GM12875 (cell line): ENCODE data around the gene SRSF10.

Source experiments
- H3K4me3 ChIP-seq: one replicate; pipeline ENCODE4 v1.5.1; 2011; ENCODE audit warnings: low read depth, low read length, control low read depth
- TF ChIP-seq, protein P1 (sequence below): IDR thresholded peaks from 2 replicates; pipeline ENCODE4 v1.5.1; 2011; ENCODE audit warnings: low read depth, mild to moderate bottlenecking, control low read depth, inconsistent platforms, low read length, moderate library complexity, borderline replicate concordance; ENCODE audit not compliant: insufficient read depth

SRSF10 gene

GRCh38 chr1:23963617-23964234 lies 16.4 kb downstream of the SRSF10 start:
- H3K4me3 ChIP-seq = no peak overlapping the region
- TF ChIP-seq, protein P1, sequence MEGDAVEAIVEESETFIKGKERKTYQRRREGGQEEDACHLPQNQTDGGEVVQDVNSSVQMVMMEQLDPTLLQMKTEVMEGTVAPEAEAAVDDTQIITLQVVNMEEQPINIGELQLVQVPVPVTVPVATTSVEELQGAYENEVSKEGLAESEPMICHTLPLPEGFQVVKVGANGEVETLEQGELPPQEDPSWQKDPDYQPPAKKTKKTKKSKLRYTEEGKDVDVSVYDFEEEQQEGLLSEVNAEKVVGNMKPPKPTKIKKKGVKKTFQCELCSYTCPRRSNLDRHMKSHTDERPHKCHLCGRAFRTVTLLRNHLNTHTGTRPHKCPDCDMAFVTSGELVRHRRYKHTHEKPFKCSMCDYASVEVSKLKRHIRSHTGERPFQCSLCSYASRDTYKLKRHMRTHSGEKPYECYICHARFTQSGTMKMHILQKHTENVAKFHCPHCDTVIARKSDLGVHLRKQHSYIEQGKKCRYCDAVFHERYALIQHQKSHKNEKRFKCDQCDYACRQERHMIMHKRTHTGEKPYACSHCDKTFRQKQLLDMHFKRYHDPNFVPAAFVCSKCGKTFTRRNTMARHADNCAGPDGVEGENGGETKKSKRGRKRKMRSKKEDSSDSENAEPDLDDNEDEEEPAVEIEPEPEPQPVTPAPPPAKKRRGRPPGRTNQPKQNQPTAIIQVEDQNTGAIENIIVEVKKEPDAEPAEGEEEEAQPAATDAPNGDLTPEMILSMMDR = no peak

- peak overlapping the region; percentile 84 for H3K4me3 ChIP-seq
- TF ChIP-seq, protein P1 = no peak
Measured at GRCh38 chr1:23960291-23961020, 19.7 kb downstream of the SRSF10 start.

- TF ChIP-seq, protein P1 = no peak
- peak within 1 kb of the TSS; percentile 84 for H3K4me3 ChIP-seq
Measured at GRCh38 chr1:23959461-23960290, 20.5 kb downstream of the SRSF10 start, which contains the start of gene PNRC2. TSS of gene PNRC2 (plus strand) at chr1:23959828. CDS start at chr1:23961458, 1,630 bp downstream.

DNA sequence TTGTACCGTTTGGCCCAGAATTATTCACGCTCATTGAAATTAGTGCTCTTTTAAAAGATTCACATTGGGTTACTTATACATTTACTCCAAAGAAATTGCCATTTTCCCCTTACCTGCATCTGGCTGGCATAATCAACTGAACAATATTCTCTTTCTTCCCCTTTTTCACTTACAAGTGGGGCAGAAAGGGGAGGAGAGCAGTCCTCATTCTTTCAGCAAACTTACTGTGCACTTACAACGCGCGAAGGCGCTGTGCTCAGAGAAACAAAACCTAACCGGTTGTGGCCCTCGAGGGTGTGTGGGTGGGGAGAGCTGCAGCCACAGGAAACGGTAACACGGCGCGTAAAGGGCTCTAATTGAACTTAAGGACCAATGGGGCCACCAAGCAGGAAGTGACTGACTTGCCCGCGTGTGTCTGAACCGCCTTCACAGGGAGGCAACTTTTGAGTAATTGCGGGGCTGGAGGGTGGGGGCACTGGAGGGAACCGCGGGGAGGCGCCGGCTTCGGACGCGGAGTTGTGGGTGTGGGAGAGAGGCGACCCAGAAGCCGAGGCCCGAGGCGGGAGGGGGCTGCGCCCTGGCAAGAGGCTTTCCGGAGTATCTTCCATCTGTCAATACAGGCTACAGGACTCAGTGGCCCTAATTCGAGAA lies 21.2 kb downstream of the SRSF10 start:
- TF ChIP-seq, protein P1 = peak; percentile 23; the same call in 1 of the 2 replicates
- peak overlapping the region; percentile 84 for H3K4me3 ChIP-seq

- H3K4me3 ChIP-seq = peak overlapping the region; percentile 84
Measured at GRCh38 chr1:23958040-23958809, 21.9 kb downstream of the SRSF10 start.

DNA sequence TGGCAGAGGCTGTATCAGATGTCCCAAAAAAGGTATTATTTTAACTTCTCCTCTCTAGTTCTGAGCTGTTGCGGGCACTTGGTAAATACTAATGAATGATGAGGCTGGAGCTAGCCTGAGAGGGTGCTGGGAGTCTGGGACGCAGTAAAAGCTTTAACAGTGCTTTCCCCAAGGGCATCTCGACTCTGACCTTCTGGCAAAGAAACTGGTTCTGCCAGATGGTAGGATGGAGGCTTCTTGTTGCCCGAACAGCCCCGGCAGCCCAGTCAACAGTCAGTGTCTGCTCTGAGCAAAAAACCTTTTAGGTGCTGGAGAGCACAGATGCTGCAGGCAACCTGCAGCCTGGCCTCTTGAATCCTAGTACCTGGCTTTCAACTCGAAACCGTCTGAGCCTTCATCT lies 23.0 kb downstream of the SRSF10 start:
- H3K4me3 ChIP-seq = no peak overlapping the region
- TF ChIP-seq, protein P1 = no peak
